Measurements from ENCODE around the gene PRIMPOL.

PRIMPOL gene

GRCh38 chr4:184628103-184628502 is 21.4 kb upstream of the PRIMPOL start:
- Histone ChIP-seq H3K23ac (ENCODE audit: low read length) (no peak overlapping the region), H2AK5ac (ENCODE audit: low read length) (no peak overlapping the region), H3K79me2 (ENCODE audit: control insufficient read depth, insufficient read depth, low read length) (no peaks in the 10 kb centered on the region), H3K4me2 (ENCODE audit: low read length) (no peak overlapping the region), H3K36me3 (ENCODE audit: control insufficient read depth, insufficient read depth, low read length) (peaks cover 1% of the 10 kb centered on the region), H3K27me3 (ENCODE audit: insufficient read depth, low read length, poor library complexity) (no peaks in the 10 kb centered on the region), H4K8ac (ENCODE audit: low read depth, low read length) (no peak overlapping the region), H2BK120ac (ENCODE audit: low read depth, low read length) (no peak overlapping the region), H2BK5ac (ENCODE audit: low read length) (no peak overlapping the region), H3K18ac (ENCODE audit: low read length) (no peak overlapping the region), H3K4me1 (ENCODE audit: control insufficient read depth, low read depth, low read length) (no peaks in the 10 kb centered on the region), H3K4ac (ENCODE audit: low read depth, low read length) (no peak overlapping the region), H4K5ac (ENCODE audit: low read length) (no peak overlapping the region), H3K27ac (ENCODE audit: low read depth, low read length) (no peak overlapping the region), H3K9ac (ENCODE audit: low read length) (no peak overlapping the region), H3K4me3 (ENCODE audit: low read length) (no peak overlapping the region), H3K79me1 (ENCODE audit: low read length) (no peaks in the 10 kb centered on the region), H2BK15ac (replicated peaks; ENCODE audit: low read depth) (no peak overlapping the region), H3K56ac (ENCODE audit: low read length) (no peak overlapping the region)
- DNase-seq: no peak
- no CpG with 5 or more reads among the region's 4 CpGs for WGBS (ENCODE audit: extremely low coverage, insufficient coverage, low lambda C conversion rate)

- Histone ChIP-seq H3K56ac (ENCODE audit: low read length) (no peak overlapping the region), H2AK5ac (ENCODE audit: low read length) (no peak overlapping the region), H3K18ac (ENCODE audit: low read length) (no peak overlapping the region), H3K4me3 (ENCODE audit: low read length) (no peak overlapping the region), H3K79me1 (ENCODE audit: low read length) (peaks cover 5% of the 10 kb centered on the region), H3K4me2 (ENCODE audit: low read length) (no peak overlapping the region), H3K27ac (ENCODE audit: low read depth, low read length) (no peak overlapping the region), H4K5ac (ENCODE audit: low read length) (no peak overlapping the region), H3K79me2 (ENCODE audit: control insufficient read depth, insufficient read depth, low read length) (peaks cover 7% of the 10 kb centered on the region), H3K9ac (ENCODE audit: low read length) (no peak overlapping the region), H3K4me1 (ENCODE audit: control insufficient read depth, low read depth, low read length) (no peaks in the 10 kb centered on the region), H2BK120ac (ENCODE audit: low read depth, low read length) (no peak overlapping the region), H3K36me3 (ENCODE audit: control insufficient read depth, insufficient read depth, low read length) (peaks cover 6% of the 10 kb centered on the region), H2BK15ac (replicated peaks; ENCODE audit: low read depth) (no peak overlapping the region), H3K27me3 (ENCODE audit: insufficient read depth, low read length, poor library complexity) (no peaks in the 10 kb centered on the region), H4K8ac (ENCODE audit: low read depth, low read length) (no peak overlapping the region), H3K4ac (ENCODE audit: low read depth, low read length) (no peak overlapping the region), H3K23ac (ENCODE audit: low read length) (no peak overlapping the region), H2BK5ac (ENCODE audit: low read length) (no peak overlapping the region)
- no CpG with 5 or more reads among the region's 1 CpG for WGBS (ENCODE audit: extremely low coverage, insufficient coverage, low lambda C conversion rate)
- no peak for DNase-seq
These were observed 16.7 kb upstream of the PRIMPOL start for GRCh38 chr4:184632842-184633241.

- H4K5ac ChIP-seq (ENCODE audit: low read length): no peak overlapping the region
- no peaks in the 10 kb centered on the region for H3K4me1 ChIP-seq (ENCODE audit: control insufficient read depth, low read depth, low read length)
- peaks cover 22% of the 10 kb centered on the region for H3K79me2 ChIP-seq (ENCODE audit: control insufficient read depth, insufficient read depth, low read length)
- no peak overlapping the region for H2BK120ac ChIP-seq (ENCODE audit: low read depth, low read length)
- no peak for DNase-seq
- no peak overlapping the region for H3K27ac ChIP-seq (ENCODE audit: low read depth, low read length)
- H3K18ac ChIP-seq (ENCODE audit: low read length): no peak overlapping the region
- H3K27me3 ChIP-seq (ENCODE audit: insufficient read depth, low read length, poor library complexity): no peaks in the 10 kb centered on the region
- H3K4me2 ChIP-seq (ENCODE audit: low read length): no peak overlapping the region
- no peak overlapping the region for H4K8ac ChIP-seq (ENCODE audit: low read depth, low read length)
- H3K23ac ChIP-seq (ENCODE audit: low read length): no peak overlapping the region
- peaks cover 9% of the 10 kb centered on the region for H3K79me1 ChIP-seq (ENCODE audit: low read length)
- H3K9ac ChIP-seq (ENCODE audit: low read length): no peak overlapping the region
- H2AK5ac ChIP-seq (ENCODE audit: low read length): no peak overlapping the region
- no peak overlapping the region for H3K56ac ChIP-seq (ENCODE audit: low read length)
- H3K4me3 ChIP-seq (ENCODE audit: low read length): no peak overlapping the region
- no peak overlapping the region for H2BK15ac ChIP-seq (replicated peaks; ENCODE audit: low read depth)
- no peak overlapping the region for H2BK5ac ChIP-seq (ENCODE audit: low read length)
- H3K4ac ChIP-seq (ENCODE audit: low read depth, low read length): no peak overlapping the region
- H3K36me3 ChIP-seq (ENCODE audit: control insufficient read depth, insufficient read depth, low read length): peaks cover 6% of the 10 kb centered on the region
- WGBS (ENCODE audit: extremely low coverage, insufficient coverage, low lambda C conversion rate): no CpG with 5 or more reads among the region's 3 CpGs
These were observed 14.2 kb upstream of the PRIMPOL start for GRCh38 chr4:184635381-184635780.

- Histone ChIP-seq H3K27ac (ENCODE audit: low read depth, low read length) (no peak overlapping the region), H3K4me2 (ENCODE audit: low read length) (no peak overlapping the region), H4K8ac (ENCODE audit: low read depth, low read length) (no peak overlapping the region), H3K27me3 (ENCODE audit: insufficient read depth, low read length, poor library complexity) (no peaks in the 10 kb centered on the region), H2AK5ac (ENCODE audit: low read length) (no peak overlapping the region), H3K23ac (ENCODE audit: low read length) (no peak overlapping the region), H3K36me3 (ENCODE audit: control insufficient read depth, insufficient read depth, low read length) (peaks cover 5% of the 10 kb centered on the region), H3K56ac (ENCODE audit: low read length) (no peak overlapping the region), H3K4ac (ENCODE audit: low read depth, low read length) (no peak overlapping the region), H3K79me2 (ENCODE audit: control insufficient read depth, insufficient read depth, low read length) (peaks cover 29% of the 10 kb centered on the region), H2BK15ac (replicated peaks; ENCODE audit: low read depth) (no peak overlapping the region), H3K18ac (ENCODE audit: low read length) (no peak overlapping the region), H2BK120ac (ENCODE audit: low read depth, low read length) (no peak overlapping the region), H4K5ac (ENCODE audit: low read length) (no peak overlapping the region), H3K4me3 (ENCODE audit: low read length) (no peak overlapping the region), H3K9ac (ENCODE audit: low read length) (no peak overlapping the region), H3K4me1 (ENCODE audit: control insufficient read depth, low read depth, low read length) (no peaks in the 10 kb centered on the region), H2BK5ac (ENCODE audit: low read length) (no peak overlapping the region), H3K79me1 (ENCODE audit: low read length) (peaks cover 11% of the 10 kb centered on the region)
- no CpG with 5 or more reads among the region's 4 CpGs for WGBS (ENCODE audit: extremely low coverage, insufficient coverage, low lambda C conversion rate)
- DNase-seq: no peak
These were observed 13.4 kb upstream of the PRIMPOL start for GRCh38 chr4:184636144-184636543.

- no peak overlapping the region for H3K18ac ChIP-seq (ENCODE audit: low read length)
These were observed 12.6 kb upstream of the PRIMPOL start for GRCh38 chr4:184636897-184637296.

GRCh38 chr4:184641022-184641421 is 8.5 kb upstream of the PRIMPOL start:
- DNase-seq: no peak
- Histone ChIP-seq H2BK15ac (replicated peaks; ENCODE audit: low read depth) (no peak overlapping the region), H4K5ac (ENCODE audit: low read length) (no peak overlapping the region), H3K18ac (ENCODE audit: low read length) (no peak overlapping the region), H3K79me1 (ENCODE audit: low read length) (peaks cover 13% of the 10 kb centered on the region), H3K4me3 (ENCODE audit: low read length) (no peak overlapping the region), H3K9ac (ENCODE audit: low read length) (no peak overlapping the region), H2BK5ac (ENCODE audit: low read length) (no peak overlapping the region), H2BK120ac (ENCODE audit: low read depth, low read length) (no peak overlapping the region), H3K79me2 (ENCODE audit: control insufficient read depth, insufficient read depth, low read length) (peaks cover 58% of the 10 kb centered on the region), H3K27me3 (ENCODE audit: insufficient read depth, low read length, poor library complexity) (no peaks in the 10 kb centered on the region), H3K4me1 (ENCODE audit: control insufficient read depth, low read depth, low read length) (peaks cover 5% of the 10 kb centered on the region), H3K4ac (ENCODE audit: low read depth, low read length) (no peak overlapping the region), H3K23ac (ENCODE audit: low read length) (no peak overlapping the region), H3K56ac (ENCODE audit: low read length) (no peak overlapping the region), H3K27ac (ENCODE audit: low read depth, low read length) (no peak overlapping the region), H2AK5ac (ENCODE audit: low read length) (no peak overlapping the region), H4K8ac (ENCODE audit: low read depth, low read length) (no peak overlapping the region), H3K36me3 (ENCODE audit: control insufficient read depth, insufficient read depth, low read length) (peaks cover 3% of the 10 kb centered on the region), H3K4me2 (ENCODE audit: low read length) (no peak overlapping the region)
- no CpG with 5 or more reads among the region's 3 CpGs for WGBS (ENCODE audit: extremely low coverage, insufficient coverage, low lambda C conversion rate)

More at GRCh38 chr4:184636897-184637296, 12.6 kb upstream of the PRIMPOL start:
- no peak overlapping the region for H4K5ac ChIP-seq (ENCODE audit: low read length)
- no peak overlapping the region for H2BK5ac ChIP-seq (ENCODE audit: low read length)
- H3K23ac ChIP-seq (ENCODE audit: low read length): no peak overlapping the region
- no peak overlapping the region for H3K4me3 ChIP-seq (ENCODE audit: low read length)
- H2BK15ac ChIP-seq (replicated peaks; ENCODE audit: low read depth): no peak overlapping the region
- H3K27me3 ChIP-seq (ENCODE audit: insufficient read depth, low read length, poor library complexity): no peaks in the 10 kb centered on the region
- no peak overlapping the region for H3K27ac ChIP-seq (ENCODE audit: low read depth, low read length)
- peaks cover 11% of the 10 kb centered on the region for H3K79me1 ChIP-seq (ENCODE audit: low read length)
- no peaks in the 10 kb centered on the region for H3K4me1 ChIP-seq (ENCODE audit: control insufficient read depth, low read depth, low read length)
- H3K56ac ChIP-seq (ENCODE audit: low read length): no peak overlapping the region
- H3K4me2 ChIP-seq (ENCODE audit: low read length): no peak overlapping the region
- H3K79me2 ChIP-seq (ENCODE audit: control insufficient read depth, insufficient read depth, low read length): peaks cover 36% of the 10 kb centered on the region
- H4K8ac ChIP-seq (ENCODE audit: low read depth, low read length): no peak overlapping the region
- no peak overlapping the region for H3K4ac ChIP-seq (ENCODE audit: low read depth, low read length)
- H2BK120ac ChIP-seq (ENCODE audit: low read depth, low read length): no peak overlapping the region
- WGBS (ENCODE audit: extremely low coverage, insufficient coverage, low lambda C conversion rate): no CpG with 5 or more reads among the region's 4 CpGs
- H2AK5ac ChIP-seq (ENCODE audit: low read length): no peak overlapping the region
- no peak for DNase-seq
- H3K36me3 ChIP-seq (ENCODE audit: control insufficient read depth, insufficient read depth, low read length): peaks cover 5% of the 10 kb centered on the region
- no peak overlapping the region for H3K9ac ChIP-seq (ENCODE audit: low read length)
